Measurements from ENCODE around the gene GNAI2. TPM values are rescaled to one million over a fixed set of nuclear protein-coding genes. Genes with fewer than 3 reads are reported as not detected.

The GNAI2 gene
- total RNA-seq, 1 donor from 2014 or later, result 118 TPM

DNA sequence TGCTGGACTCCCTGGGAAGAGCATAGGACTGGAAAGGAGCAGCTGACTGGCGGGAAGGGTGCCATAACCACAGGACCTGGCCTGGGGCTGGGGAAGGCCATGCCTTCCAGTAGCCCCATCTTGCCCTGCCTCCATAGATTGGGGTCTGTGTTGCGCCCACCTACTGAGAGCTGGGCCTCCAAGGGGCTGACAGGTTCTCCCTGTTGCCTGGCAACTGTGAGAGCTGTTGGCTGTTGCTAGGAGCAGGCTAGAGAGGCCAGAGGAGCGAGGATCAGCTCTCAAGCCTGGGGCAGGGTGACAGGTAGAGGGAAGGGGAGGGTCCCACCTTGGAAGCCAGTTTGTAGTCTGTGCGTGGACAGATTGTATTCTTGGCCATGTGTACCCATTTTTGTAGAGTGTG is 2.8 kb upstream of the GNAI2 start:
- no peaks in the 10 kb centered on the region for H3K9me3 ChIP-seq (replicated peaks)
- TF ChIP-seq, protein P1, sequence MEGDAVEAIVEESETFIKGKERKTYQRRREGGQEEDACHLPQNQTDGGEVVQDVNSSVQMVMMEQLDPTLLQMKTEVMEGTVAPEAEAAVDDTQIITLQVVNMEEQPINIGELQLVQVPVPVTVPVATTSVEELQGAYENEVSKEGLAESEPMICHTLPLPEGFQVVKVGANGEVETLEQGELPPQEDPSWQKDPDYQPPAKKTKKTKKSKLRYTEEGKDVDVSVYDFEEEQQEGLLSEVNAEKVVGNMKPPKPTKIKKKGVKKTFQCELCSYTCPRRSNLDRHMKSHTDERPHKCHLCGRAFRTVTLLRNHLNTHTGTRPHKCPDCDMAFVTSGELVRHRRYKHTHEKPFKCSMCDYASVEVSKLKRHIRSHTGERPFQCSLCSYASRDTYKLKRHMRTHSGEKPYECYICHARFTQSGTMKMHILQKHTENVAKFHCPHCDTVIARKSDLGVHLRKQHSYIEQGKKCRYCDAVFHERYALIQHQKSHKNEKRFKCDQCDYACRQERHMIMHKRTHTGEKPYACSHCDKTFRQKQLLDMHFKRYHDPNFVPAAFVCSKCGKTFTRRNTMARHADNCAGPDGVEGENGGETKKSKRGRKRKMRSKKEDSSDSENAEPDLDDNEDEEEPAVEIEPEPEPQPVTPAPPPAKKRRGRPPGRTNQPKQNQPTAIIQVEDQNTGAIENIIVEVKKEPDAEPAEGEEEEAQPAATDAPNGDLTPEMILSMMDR (IDR thresholded peaks at IDR 0.05; ENCODE audit: borderline replicate concordance), result no peak
- no peak overlapping the region for H3K4me3 ChIP-seq
- intact Hi-C loops (cut with micrococcal nuclease), result no loop called here
- peaks cover 33% of the 10 kb centered on the region for H3K4me1 ChIP-seq
- no peaks in the 10 kb centered on the region for H3K36me3 ChIP-seq
- H3K27me3 ChIP-seq (ENCODE audit: low read depth), result no peaks in the 10 kb centered on the region
- no peak for DNase-seq
- no peak overlapping the region for H3K27ac ChIP-seq (replicated peaks)

DNA sequence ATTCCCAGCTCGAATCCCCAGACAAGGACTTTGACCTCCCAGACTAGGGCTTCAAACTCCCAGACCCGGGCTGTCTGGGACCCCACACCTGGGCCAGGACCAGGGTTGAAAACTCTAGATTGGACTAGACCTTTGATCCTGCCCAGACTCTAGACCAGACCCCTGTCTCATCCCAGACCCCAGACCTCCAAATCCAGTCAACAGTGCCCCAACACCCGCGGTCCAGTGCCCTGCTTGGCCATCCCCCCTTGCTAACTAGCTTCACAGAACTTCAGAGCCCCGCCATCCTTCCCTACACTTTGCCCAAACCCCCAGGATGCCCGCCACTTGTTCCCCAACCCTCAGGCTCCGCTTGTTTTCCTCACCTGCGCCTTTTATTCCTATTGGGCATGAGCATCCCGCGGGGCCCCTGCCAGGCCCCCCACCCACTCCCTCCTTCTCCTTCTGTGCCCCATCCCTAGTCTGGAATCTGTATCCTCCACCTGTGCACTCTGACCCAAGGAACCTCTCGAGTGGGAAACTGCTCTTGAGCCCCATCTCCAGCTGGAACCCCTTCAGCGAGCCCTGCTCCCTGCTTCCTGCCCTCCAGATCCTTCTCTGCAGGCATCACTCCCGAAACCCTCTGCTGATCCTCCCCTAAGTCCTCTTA is 604 bp downstream of the GNAI2 start:
- H3K9me3 ChIP-seq (replicated peaks), result no peaks in the 10 kb centered on the region
- intact Hi-C loops (cut with micrococcal nuclease), result no loop called here
- peaks cover 4% of the 10 kb centered on the region for H3K36me3 ChIP-seq
- H3K27me3 ChIP-seq (ENCODE audit: low read depth), result no peaks in the 10 kb centered on the region
- H3K4me1 ChIP-seq, result peaks cover 65% of the 10 kb centered on the region
- peak overlapping the region; percentile 91 for H3K4me3 ChIP-seq
- peak overlapping the region; percentile 99 for H3K27ac ChIP-seq (replicated peaks)
- DNase-seq, result no peak
- TF ChIP-seq, protein P1 (IDR thresholded peaks at IDR 0.05; ENCODE audit: borderline replicate concordance), result no peak

- no peaks in the 10 kb centered on the region for H3K9me3 ChIP-seq (replicated peaks)
- H3K27ac ChIP-seq (replicated peaks), result peak overlapping the region; percentile 99
- H3K36me3 ChIP-seq, result peaks cover 4% of the 10 kb centered on the region
- intact Hi-C loops (cut with micrococcal nuclease), result no loop called here
- TF ChIP-seq, protein P1 (IDR thresholded peaks at IDR 0.05; ENCODE audit: borderline replicate concordance), result no peak
- no peak for DNase-seq
- H3K27me3 ChIP-seq (ENCODE audit: low read depth), result no peaks in the 10 kb centered on the region
- H3K4me1 ChIP-seq, result peaks cover 70% of the 10 kb centered on the region
- peak overlapping the region; percentile 91 for H3K4me3 ChIP-seq
These were observed 1.2 kb downstream of the GNAI2 start for GRCh38 chr3:50237133-50237651.

GRCh38 chr3:50237754-50238548 is 1.9 kb downstream of the GNAI2 start:
- intact Hi-C loops (cut with micrococcal nuclease), result no loop called here
- peak overlapping the region; percentile 91 for H3K4me3 ChIP-seq
- peaks cover 4% of the 10 kb centered on the region for H3K36me3 ChIP-seq
- no peaks in the 10 kb centered on the region for H3K9me3 ChIP-seq (replicated peaks)
- H3K27ac ChIP-seq (replicated peaks), result peak overlapping the region; percentile 99
- peaks cover 78% of the 10 kb centered on the region for H3K4me1 ChIP-seq
- no peaks in the 10 kb centered on the region for H3K27me3 ChIP-seq (ENCODE audit: low read depth)
- TF ChIP-seq, protein P1 (IDR thresholded peaks at IDR 0.05; ENCODE audit: borderline replicate concordance), result no peak
- peak; percentile 89 for DNase-seq

DNA sequence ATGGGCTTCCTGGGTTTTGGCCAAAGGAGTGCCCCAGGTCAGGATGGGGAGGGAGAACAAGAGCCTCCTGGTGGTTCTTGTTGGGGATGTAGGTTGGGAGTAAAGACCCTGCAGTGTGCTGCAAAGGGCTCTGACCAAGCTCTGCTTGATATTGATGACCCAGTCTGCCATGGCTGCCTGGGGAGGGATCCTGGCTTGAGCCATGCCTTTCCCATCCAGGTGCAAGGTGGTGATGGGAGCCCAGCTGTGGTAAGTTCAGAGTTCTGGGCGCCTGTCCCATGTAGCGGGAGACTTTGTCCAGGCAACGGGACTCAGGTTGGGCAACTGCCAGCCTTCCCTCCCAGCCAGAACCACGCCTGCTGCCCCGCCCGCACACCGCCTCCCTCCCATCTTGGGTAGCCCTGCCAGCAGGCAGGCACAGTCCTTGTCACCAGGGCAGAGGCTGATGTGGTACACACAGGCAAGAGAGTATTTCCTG is 2.6 kb downstream of the GNAI2 start:
- H3K9me3 ChIP-seq (replicated peaks), result no peaks in the 10 kb centered on the region
- intact Hi-C loops (cut with micrococcal nuclease), result no loop called here
- DNase-seq, result peak; percentile 89
- TF ChIP-seq, protein P1 (IDR thresholded peaks at IDR 0.05; ENCODE audit: borderline replicate concordance), result no peak
- peaks cover 4% of the 10 kb centered on the region for H3K36me3 ChIP-seq
- peaks cover 84% of the 10 kb centered on the region for H3K4me1 ChIP-seq
- H3K4me3 ChIP-seq, result peak overlapping the region; percentile 91
- no peaks in the 10 kb centered on the region for H3K27me3 ChIP-seq (ENCODE audit: low read depth)
- H3K27ac ChIP-seq (replicated peaks), result peak overlapping the region; percentile 99

Data from left ventricle myocardium inferior (tissue), 1 donor.